Esophagus squamous epithelium (tissue), 5 donors: ENCODE data around the gene THSD7A. TPM values are rescaled to one million over a fixed set of nuclear protein-coding genes. Genes with fewer than 3 reads are reported as not detected.

Experiments used
- DNase-seq: peaks from one replicate; lab custom pipeline; 2025; lab: John Stamatoyannopoulos, UW
- H3K27ac ChIP-seq, 4 donors: fragments of 200-600 bp; sonication (generic); one replicate each; pipeline ENCODE4 v1.5.1; 2016 to 2019; ENCODE audit warnings: mild to moderate bottlenecking in 1 of 4
- H3K27me3 ChIP-seq, 4 donors: fragments of 200-600 bp; sonication (generic); 1 replicate in 3 of 4; 2 replicates in 1 of 4; pipeline versions ENCODE4 v1.5.1 to v1.6.0; 2017 to 2021; ENCODE audit warnings: antibody characterized with exemption in 1 of 4
- H3K36me3 ChIP-seq, 3 donors: fragments of 200-600 bp; sonication (generic); one replicate each; pipeline ENCODE4 v1.5.1; 2016 to 2019
- H3K4me1 ChIP-seq, 3 donors: fragments of 200-600 bp; sonication (generic); one replicate each; pipeline ENCODE4 v1.5.1; 2017 to 2019
- H3K4me3 ChIP-seq, 4 donors: fragments of 200-600 bp; sonication (generic); 1 replicate in 3 of 4; 2 replicates in 1 of 4; pipeline ENCODE4 v1.5.1; 2016 to 2019; ENCODE audit warnings: mild to moderate bottlenecking in 2 of 4, moderate library complexity in 1 of 4
- H3K9me3 ChIP-seq, 3 donors: fragments of 200-600 bp; sonication (generic); one replicate each; pipeline ENCODE4 v1.5.1; 2016 to 2019
- POLR2A ChIP-seq, 4 donors: fragments of 450-650 bp; IDR thresholded peaks; one replicate each; pipeline ENCODE4 v1.6.1; 2017; ENCODE audit warnings: antibody characterized with exemption in 4 of 4, mild to moderate bottlenecking in 4 of 4, moderate library complexity in 3 of 4
- WGBS, 2 donors: methylation state at CpG; one replicate each; pipeline ENCODE4 v1.1.5; 2018; 5-methylcytosine and 5-hydroxymethylcytosine counted together
- intact Hi-C: fragments of 100-400 bp; cut with DNase I; formaldehyde crosslinking; loops from one replicate; pipeline ENCODE4 v1.15.0; 2022
- total RNA-seq, 4 donors: library from RNA; depleted of rRNA; stranded (reverse); fragments of >200 nt; gene quantifications; one replicate each; pipeline ENCODE4 v1.1.0, GENCODE V29; 2016
- TF ChIP-seq, protein P1 (sequence below), 6 experiments: fragments of 450-650 bp in 4 of 6; fragments of 200-600 bp in 2 of 6; sonication (generic) in 2 of 6; IDR thresholded peaks; one replicate each; pipeline ENCODE4 v1.5.1; 2016 to 2019; ENCODE audit warnings: antibody characterized with exemption in 6 of 6, mild to moderate bottlenecking in 4 of 6, moderate library complexity in 4 of 6
- donor health status: DM: yes; HTN: yes; CAD: no.

The THSD7A gene
- total RNA-seq, 4 donors from 2014 or later, result 0.57 to 2.5 (median 1.4) TPM; not detected in 1

DNA sequence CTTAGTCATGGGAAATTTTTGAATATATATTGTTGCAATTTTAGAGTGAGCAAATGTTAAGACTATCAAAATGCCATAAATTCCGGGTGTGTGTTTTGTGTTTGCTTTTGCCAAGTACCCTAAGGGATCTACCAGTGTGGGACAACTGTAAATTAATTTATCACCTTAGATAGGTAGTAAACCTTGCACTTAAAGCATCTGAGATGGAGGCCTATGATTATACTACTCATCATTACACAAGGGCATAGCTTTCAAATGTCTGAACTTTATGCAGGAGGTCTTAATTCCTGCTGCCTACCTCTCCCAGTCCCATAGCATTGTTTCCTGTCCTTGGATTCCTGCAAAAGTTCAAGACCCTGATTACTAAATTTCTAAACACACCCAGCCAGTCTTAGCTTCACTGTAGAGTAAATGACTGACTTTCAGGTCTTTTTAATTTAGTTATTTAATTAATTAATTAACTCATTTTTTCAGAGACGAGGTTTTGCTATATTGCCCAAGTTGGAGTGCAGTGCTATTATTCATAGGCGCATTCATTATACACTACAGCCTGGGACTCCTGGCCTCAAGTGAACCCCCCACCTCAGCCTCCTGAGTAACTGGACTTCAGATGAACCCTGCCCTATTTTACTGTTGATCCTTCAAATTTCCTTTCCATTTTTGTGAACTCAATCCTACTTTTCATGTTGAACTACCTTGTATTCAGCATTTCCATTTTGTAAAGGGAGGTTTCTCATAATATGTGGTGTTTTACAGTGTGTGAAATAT lies 47.0 kb downstream of the THSD7A start:
- intact Hi-C loops, result no loop called here
- Histone ChIP-seq H3K9me3 (no peaks in the 10 kb centered on the region), H3K27ac (no peak overlapping the region), H3K4me3 (no peak overlapping the region), H3K4me1 (no peaks in the 10 kb centered on the region), H3K36me3 (no peaks in the 10 kb centered on the region), H3K27me3 (no peaks in the 10 kb centered on the region)
- no peak for TF ChIP-seq POLR2A (IDR thresholded peaks at IDR 0.05)
- TF ChIP-seq, protein P1, sequence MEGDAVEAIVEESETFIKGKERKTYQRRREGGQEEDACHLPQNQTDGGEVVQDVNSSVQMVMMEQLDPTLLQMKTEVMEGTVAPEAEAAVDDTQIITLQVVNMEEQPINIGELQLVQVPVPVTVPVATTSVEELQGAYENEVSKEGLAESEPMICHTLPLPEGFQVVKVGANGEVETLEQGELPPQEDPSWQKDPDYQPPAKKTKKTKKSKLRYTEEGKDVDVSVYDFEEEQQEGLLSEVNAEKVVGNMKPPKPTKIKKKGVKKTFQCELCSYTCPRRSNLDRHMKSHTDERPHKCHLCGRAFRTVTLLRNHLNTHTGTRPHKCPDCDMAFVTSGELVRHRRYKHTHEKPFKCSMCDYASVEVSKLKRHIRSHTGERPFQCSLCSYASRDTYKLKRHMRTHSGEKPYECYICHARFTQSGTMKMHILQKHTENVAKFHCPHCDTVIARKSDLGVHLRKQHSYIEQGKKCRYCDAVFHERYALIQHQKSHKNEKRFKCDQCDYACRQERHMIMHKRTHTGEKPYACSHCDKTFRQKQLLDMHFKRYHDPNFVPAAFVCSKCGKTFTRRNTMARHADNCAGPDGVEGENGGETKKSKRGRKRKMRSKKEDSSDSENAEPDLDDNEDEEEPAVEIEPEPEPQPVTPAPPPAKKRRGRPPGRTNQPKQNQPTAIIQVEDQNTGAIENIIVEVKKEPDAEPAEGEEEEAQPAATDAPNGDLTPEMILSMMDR (IDR thresholded peaks at IDR 0.05), result no peak
- DNase-seq, result no peak
- 81 to 89% methylated on average over 3 of the region's 3 CpGs for WGBS, 2 donors

- Histone ChIP-seq H3K27ac (no peak overlapping the region), H3K36me3 (no peaks in the 10 kb centered on the region), H3K4me1 (no peaks in the 10 kb centered on the region), H3K9me3 (no peaks in the 10 kb centered on the region), H3K27me3 (no peaks in the 10 kb centered on the region), H3K4me3 (no peak overlapping the region)
- DNase-seq, result no peak
- WGBS, 2 donors, result 63 to 66% methylated on average over 7 of the region's 7 CpGs
- intact Hi-C loops, result no loop called here
- TF ChIP-seq, protein P1 (IDR thresholded peaks at IDR 0.05), result no peak
- TF ChIP-seq POLR2A (IDR thresholded peaks at IDR 0.05), result no peak
Measured at GRCh38 chr7:11779864-11780674, 51.9 kb downstream of the THSD7A start.

DNA sequence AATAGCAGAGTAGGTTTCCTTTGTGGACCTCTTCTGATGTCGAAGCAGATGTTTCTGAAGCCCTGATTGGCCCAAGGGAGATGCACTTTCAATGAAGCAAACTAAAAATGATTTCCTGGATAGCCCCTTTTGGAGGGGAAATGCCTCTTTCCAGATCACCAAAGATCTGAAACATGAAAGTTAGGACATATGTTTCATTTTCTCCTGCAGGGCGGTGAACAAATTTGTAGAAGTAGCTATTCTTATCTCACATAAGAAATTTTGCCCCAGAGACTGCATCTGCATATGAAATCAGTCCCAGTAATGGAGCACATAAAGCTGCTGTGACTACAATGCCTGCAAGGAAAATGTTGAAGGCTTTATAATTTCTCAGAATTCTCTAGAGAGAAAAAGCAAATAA lies 56.0 kb downstream of the THSD7A start:
- Histone ChIP-seq H3K36me3 (no peaks in the 10 kb centered on the region), H3K27ac (no peak overlapping the region), H3K4me3 (no peak overlapping the region), H3K27me3 (no peaks in the 10 kb centered on the region), H3K4me1 (no peaks in the 10 kb centered on the region), H3K9me3 (no peaks in the 10 kb centered on the region)
- TF ChIP-seq, protein P1 (IDR thresholded peaks at IDR 0.05), result no peak
- TF ChIP-seq POLR2A (IDR thresholded peaks at IDR 0.05), result no peak
- intact Hi-C loops, result no loop called here
- no peak for DNase-seq
- 48 to 57% methylated on average over 2 of the region's 2 CpGs for WGBS, 2 donors

- no peaks in the 10 kb centered on the region for H3K4me1 ChIP-seq
- intact Hi-C loops, result no loop called here
- no peaks in the 10 kb centered on the region for H3K36me3 ChIP-seq
- no peak overlapping the region for H3K4me3 ChIP-seq
- TF ChIP-seq POLR2A (IDR thresholded peaks at IDR 0.05), result no peak
- TF ChIP-seq, protein P1 (IDR thresholded peaks at IDR 0.05), result no peak
- H3K27ac ChIP-seq, result no peak overlapping the region
- 52 to 57% methylated on average over 2 of the region's 2 CpGs for WGBS, 2 donors
- H3K9me3 ChIP-seq, result no peaks in the 10 kb centered on the region
- DNase-seq, result no peak
- H3K27me3 ChIP-seq, result no peaks in the 10 kb centered on the region
Measured at GRCh38 chr7:11775401-11775800, 56.6 kb downstream of the THSD7A start.

DNA sequence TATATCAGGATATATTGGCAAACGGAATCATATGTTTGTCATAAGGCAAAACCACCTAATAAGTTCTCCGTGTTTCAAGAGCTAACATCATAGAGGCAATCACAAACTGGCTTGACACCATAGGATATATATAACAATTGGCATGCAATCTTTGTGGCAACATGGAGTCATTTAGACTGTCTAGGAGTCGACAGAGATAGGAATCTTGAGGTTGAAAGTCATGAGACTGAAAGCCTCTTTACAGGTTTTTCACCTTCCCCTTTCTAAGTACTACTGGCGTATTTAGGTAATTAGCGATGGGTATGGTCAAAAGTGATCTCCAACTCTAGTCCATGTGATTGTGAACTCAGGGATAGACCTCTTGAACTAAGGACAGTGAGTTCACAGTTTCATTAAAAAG lies 63.7 kb downstream of the THSD7A start:
- WGBS, 2 donors, result 58 to 74% methylated on average over 5 of the region's 5 CpGs
- intact Hi-C loops, result no loop called here
- no peaks in the 10 kb centered on the region for H3K27me3 ChIP-seq
- H3K27ac ChIP-seq, result no peak overlapping the region
- H3K4me1 ChIP-seq, result no peaks in the 10 kb centered on the region
- H3K36me3 ChIP-seq, result no peaks in the 10 kb centered on the region
- H3K4me3 ChIP-seq, result no peak overlapping the region
- H3K9me3 ChIP-seq, result no peaks in the 10 kb centered on the region
- no peak for TF ChIP-seq POLR2A (IDR thresholded peaks at IDR 0.05)
- TF ChIP-seq, protein P1 (IDR thresholded peaks at IDR 0.05), result no peak
- no peak for DNase-seq
